HK-2 (cell line): ENCODE data around the gene NUDT3.
"Not testable (repeated sequence)": the region's sequence is repeated elsewhere in the genome, so short reads cannot be mapped to it uniquely, and the experiment has no call there.

ENCODE experiments used
- DNase-seq: peaks from one replicate; pipeline ENCODE4 v3.0.0-alpha.2; 2018; ENCODE audit not compliant: unreplicated experiment

The NUDT3 gene

GRCh38 chr6:34392497-34393190 lies at the start of gene NUDT3:
Gene NUDT3, minus strand, starts transcription at chr6:34392669. Its CDS starts 307 bp downstream, at chr6:34392362.
- DNase-seq = peak; percentile 96

GRCh38 chr6:34441526-34441925 lies 49.1 kb upstream of the NUDT3 start:
- no peak for DNase-seq

- no peak for DNase-seq
Observed at GRCh38 chr6:34439442-34439841, 47.0 kb upstream of the NUDT3 start.

- no peak for DNase-seq
Observed at GRCh38 chr6:34438705-34439104, 46.2 kb upstream of the NUDT3 start.

- no peak for DNase-seq
Observed at GRCh38 chr6:34437644-34437970, 45.1 kb upstream of the NUDT3 start.

GRCh38 chr6:34436803-34437643 lies 44.6 kb upstream of the NUDT3 start:
- no peak for DNase-seq

- no peak for DNase-seq
Observed at GRCh38 chr6:34435916-34436315, 43.4 kb upstream of the NUDT3 start.

- DNase-seq = peak; percentile 95
Observed at GRCh38 chr6:34425498-34426410, 33.3 kb upstream of the NUDT3 start, which contains the start of gene RPS10. Gene RPS10, minus strand, starts transcription at chr6:34426069. Its CDS starts 848 bp downstream, at chr6:34425221.

GRCh38 chr6:34425132-34425497 lies 32.6 kb upstream of the NUDT3 start:
- peak; percentile 16 for DNase-seq

GRCh38 chr6:34424200-34425131 lies 32.0 kb upstream of the NUDT3 start:
- DNase-seq = no peak

- no peak for DNase-seq
Observed at GRCh38 chr6:34423254-34423653, 30.8 kb upstream of the NUDT3 start.

- DNase-seq = no peak
Observed at GRCh38 chr6:34418367-34418766, 25.9 kb upstream of the NUDT3 start.

GRCh38 chr6:34416877-34417371 lies 24.5 kb upstream of the NUDT3 start:
- no peak for DNase-seq

GRCh38 chr6:34414999-34415858 lies 22.8 kb upstream of the NUDT3 start:
- no peak for DNase-seq

- no peak for DNase-seq
Observed at GRCh38 chr6:34412643-34413214, 20.3 kb upstream of the NUDT3 start.

GRCh38 chr6:34412016-34412415 lies 19.5 kb upstream of the NUDT3 start:
- no peak for DNase-seq

GRCh38 chr6:34407915-34408314 lies 15.4 kb upstream of the NUDT3 start:
- DNase-seq = not testable (repeated sequence)

GRCh38 chr6:34396518-34396917 lies 4.0 kb upstream of the NUDT3 start:
- no peak for DNase-seq

GRCh38 chr6:34393966-34394305 lies 1.5 kb upstream of the NUDT3 start:
- DNase-seq = no peak
